ENCODE data around the gene SRRM3. TPM values are rescaled to one million over a fixed set of nuclear protein-coding genes. Genes with fewer than 3 reads are reported as not detected.
"Not testable (repeated sequence)": the region's sequence is repeated elsewhere in the genome, so short reads cannot be mapped to it uniquely, and the experiment has no call there.

The SRRM3 gene
- total RNA-seq, 1 donor from 2014 or later, result 1.1 TPM

DNA sequence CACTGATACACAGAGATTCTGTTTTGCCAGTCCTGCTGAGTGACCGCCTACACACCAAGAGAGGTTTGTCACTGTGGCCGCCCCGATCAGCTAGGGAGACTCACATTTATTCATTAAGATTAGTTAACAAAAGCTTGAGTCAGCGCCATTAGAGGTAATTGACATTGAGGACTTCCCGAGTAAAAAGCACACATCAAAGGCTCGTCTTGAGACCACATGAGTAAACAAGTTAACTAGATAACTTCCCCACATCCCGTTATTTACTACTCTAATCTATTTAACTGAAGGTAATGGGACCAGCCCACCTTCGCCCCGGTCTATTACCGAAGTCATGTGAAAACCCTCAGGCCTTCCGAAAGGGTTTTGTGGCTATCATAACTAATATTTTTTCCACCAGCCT is 23.0 kb downstream of the SRRM3 start:
- Histone ChIP-seq H3K4me3 (no peak overlapping the region), H3K9me3 (no peaks in the 10 kb centered on the region), H3K4me1 (no peaks in the 10 kb centered on the region), H3K27ac (no peak overlapping the region), H3K36me3 (no peaks in the 10 kb centered on the region), H3K27me3 (peaks cover 47% of the 10 kb centered on the region)
- DNase-seq (no peak), ATAC-seq (no peak)
- TF ChIP-seq, protein P1, sequence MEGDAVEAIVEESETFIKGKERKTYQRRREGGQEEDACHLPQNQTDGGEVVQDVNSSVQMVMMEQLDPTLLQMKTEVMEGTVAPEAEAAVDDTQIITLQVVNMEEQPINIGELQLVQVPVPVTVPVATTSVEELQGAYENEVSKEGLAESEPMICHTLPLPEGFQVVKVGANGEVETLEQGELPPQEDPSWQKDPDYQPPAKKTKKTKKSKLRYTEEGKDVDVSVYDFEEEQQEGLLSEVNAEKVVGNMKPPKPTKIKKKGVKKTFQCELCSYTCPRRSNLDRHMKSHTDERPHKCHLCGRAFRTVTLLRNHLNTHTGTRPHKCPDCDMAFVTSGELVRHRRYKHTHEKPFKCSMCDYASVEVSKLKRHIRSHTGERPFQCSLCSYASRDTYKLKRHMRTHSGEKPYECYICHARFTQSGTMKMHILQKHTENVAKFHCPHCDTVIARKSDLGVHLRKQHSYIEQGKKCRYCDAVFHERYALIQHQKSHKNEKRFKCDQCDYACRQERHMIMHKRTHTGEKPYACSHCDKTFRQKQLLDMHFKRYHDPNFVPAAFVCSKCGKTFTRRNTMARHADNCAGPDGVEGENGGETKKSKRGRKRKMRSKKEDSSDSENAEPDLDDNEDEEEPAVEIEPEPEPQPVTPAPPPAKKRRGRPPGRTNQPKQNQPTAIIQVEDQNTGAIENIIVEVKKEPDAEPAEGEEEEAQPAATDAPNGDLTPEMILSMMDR (IDR thresholded peaks at IDR 0.05), result no peak
- intact Hi-C loops (cut with DNase I), result no loop called here

DNA sequence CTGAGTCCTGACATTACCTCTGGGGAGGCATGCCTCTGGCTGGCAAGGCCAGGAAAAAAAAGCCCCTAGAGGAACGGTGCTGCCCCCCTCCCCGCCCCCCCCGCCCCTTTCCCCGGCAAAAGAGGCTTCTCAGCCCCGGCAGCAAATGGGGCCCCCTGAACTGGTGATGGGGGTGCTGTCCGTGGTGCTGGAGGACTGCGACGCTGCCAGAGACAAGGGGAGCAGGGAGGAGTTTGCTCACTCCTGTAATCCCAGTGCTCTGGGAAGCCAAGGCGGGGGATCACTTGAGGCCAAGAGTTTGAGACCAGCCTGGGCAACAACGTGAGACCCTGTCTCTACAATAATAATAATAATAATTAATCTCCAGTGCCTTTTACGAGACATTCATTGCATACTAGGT is 23.7 kb downstream of the SRRM3 start:
- ATAC-seq (no peak), DNase-seq (no peak)
- Histone ChIP-seq H3K9me3 (no peaks in the 10 kb centered on the region), H3K4me1 (no peaks in the 10 kb centered on the region), H3K4me3 (no peak overlapping the region), H3K27ac (no peak overlapping the region), H3K27me3 (peaks cover 50% of the 10 kb centered on the region), H3K36me3 (no peaks in the 10 kb centered on the region)
- intact Hi-C loops (cut with DNase I), result no loop called here
- TF ChIP-seq, protein P1 (IDR thresholded peaks at IDR 0.05), result no peak

DNA sequence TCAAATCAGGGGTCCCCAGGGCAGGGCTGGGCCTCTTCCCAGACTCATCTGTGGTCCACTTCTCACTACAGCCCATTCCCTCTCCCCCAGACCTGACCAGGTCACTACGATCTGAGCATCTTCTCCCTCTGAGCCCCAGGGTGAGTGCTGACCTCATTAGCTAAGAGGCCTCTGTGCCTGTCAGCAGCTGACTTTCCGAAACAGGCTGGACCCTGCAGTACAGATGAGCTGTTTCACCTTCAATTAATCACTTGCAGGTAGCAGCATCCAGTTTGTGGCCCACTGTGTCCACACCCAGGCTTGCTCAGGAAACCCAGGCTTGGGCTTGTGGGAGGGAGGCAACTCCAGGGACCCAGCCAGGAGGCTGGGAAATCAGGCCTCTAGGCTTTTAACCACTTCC is 24.3 kb downstream of the SRRM3 start:
- Histone ChIP-seq H3K27ac (no peak overlapping the region), H3K4me1 (no peaks in the 10 kb centered on the region), H3K4me3 (no peak overlapping the region), H3K36me3 (no peaks in the 10 kb centered on the region), H3K9me3 (no peaks in the 10 kb centered on the region), H3K27me3 (peaks cover 50% of the 10 kb centered on the region)
- ATAC-seq, result no peak
- TF ChIP-seq, protein P1 (IDR thresholded peaks at IDR 0.05), result no peak
- intact Hi-C loops (cut with DNase I), result no loop called here
- DNase-seq, result no peak

DNA sequence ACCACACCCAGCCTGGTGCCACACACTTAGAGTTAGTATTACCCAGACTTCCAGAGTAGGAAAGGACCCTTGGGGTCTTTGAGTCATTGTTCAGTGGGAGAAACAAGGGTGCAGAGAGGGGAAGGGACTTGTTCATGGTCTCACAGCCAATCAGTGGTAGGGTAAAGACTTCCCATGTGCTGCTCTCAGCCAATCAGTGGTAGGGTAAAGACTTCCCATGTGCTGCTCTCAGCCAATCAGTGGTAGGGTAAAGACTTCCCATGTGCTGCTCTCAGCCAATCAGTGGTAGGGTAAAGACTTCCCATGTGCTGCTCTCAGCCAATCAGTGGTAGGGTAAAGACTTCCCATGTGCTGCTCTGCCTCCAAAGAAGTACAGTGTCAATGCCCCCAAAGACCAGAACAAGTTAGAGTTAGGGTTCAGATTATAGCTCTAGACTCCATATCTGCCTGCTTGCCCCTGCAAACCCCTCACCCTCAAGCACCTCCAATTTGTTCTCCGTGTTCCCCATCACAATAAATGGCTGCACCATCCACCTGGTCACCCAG is 25.3 kb downstream of the SRRM3 start:
- H3K9me3 ChIP-seq; ATAC-seq; DNase-seq; intact Hi-C loops (cut with DNase I); H3K4me1 ChIP-seq; H3K4me3 ChIP-seq; H3K27ac ChIP-seq; H3K36me3 ChIP-seq: not testable (repeated sequence)
- peaks cover 60% of the 10 kb centered on the region for H3K27me3 ChIP-seq

DNA sequence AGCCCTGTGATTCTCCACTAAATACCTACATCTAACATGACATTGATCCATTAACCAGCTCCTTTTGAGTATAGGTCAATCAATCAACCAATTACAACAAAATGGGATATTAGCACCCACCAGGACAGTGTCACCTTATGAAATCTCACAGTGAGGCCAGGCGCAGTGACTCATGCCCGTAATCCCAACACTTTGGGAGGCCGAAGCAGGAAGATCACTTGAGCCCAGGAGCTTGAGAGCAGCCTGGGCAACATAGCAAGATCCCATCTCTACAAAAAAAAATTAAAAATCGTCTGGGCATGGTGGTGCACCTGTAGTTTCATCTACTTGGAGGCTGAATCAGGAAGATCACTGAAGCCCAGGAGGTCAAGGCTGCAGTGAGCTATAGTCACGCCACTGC is 28.5 kb downstream of the SRRM3 start:
- TF ChIP-seq, protein P1 (IDR thresholded peaks at IDR 0.05), result no peak
- peaks cover 74% of the 10 kb centered on the region for H3K27me3 ChIP-seq
- intact Hi-C loops (cut with DNase I), result no loop called here
- no peak overlapping the region for H3K4me3 ChIP-seq
- H3K4me1 ChIP-seq, result peaks cover 3% of the 10 kb centered on the region
- no peak overlapping the region for H3K27ac ChIP-seq
- no peak for DNase-seq
- ATAC-seq, result no peak
- no peaks in the 10 kb centered on the region for H3K36me3 ChIP-seq
- H3K9me3 ChIP-seq, result no peaks in the 10 kb centered on the region

DNA sequence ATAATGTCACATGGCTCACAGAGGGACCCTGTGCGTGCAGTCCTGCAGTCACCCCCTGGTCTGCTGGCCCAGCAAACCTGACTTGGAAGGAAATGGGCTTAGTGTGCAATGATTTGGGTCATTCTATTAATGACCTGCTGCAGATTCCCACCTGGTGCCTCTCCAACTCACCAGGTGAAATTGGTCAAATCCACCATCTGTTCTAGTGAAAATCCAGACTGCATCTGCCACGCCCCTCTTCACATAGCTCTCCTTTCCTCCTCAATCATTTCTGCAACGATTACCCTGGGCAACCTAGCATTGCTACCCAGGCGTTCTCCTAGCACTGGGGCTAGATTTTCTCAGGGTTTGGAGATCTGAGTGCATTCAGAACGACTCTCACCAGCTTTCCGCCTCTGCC is 29.4 kb downstream of the SRRM3 start:
- TF ChIP-seq, protein P1 (IDR thresholded peaks at IDR 0.05), result no peak
- intact Hi-C loops (cut with DNase I), result no loop called here
- Histone ChIP-seq H3K9me3 (no peaks in the 10 kb centered on the region), H3K4me1 (peaks cover 7% of the 10 kb centered on the region), H3K36me3 (no peaks in the 10 kb centered on the region), H3K27me3 (peaks cover 71% of the 10 kb centered on the region), H3K4me3 (no peak overlapping the region), H3K27ac (no peak overlapping the region)
- DNase-seq, result no peak
- ATAC-seq, result no peak
